GM12878 (cell line): ENCODE data around the gene WBP1L. TPM values are rescaled to one million over a fixed set of nuclear protein-coding genes. Genes with fewer than 3 reads are reported as not detected.
A peak's percentile ranks its signal among the peaks of the same experiment; 100 is the strongest.

Source experiments
- CHD1 ChIP-seq: IDR thresholded peaks from 2 replicates; pipeline ENCODE4 v1.6.1; 2012; ENCODE audit warnings: low read depth, low read length, improper control_type of control experiment
- CHD2 ChIP-seq: IDR thresholded peaks from 2 replicates; pipeline ENCODE4 v1.6.1; 2011; ENCODE audit warnings: low read depth, low read length, improper control_type of control experiment, borderline replicate concordance
- CREM ChIP-seq: IDR thresholded peaks from 2 replicates; pipeline ENCODE4 v1.6.1; 2014; ENCODE audit warnings: antibody characterized with exemption, low read depth
- DPF2 ChIP-seq: fragments of 450-650 bp; IDR thresholded peaks from 2 replicates; pipeline ENCODE4 v1.6.1; 2017; ENCODE audit warnings: mild to moderate bottlenecking
- EED ChIP-seq: sonication (generic); IDR thresholded peaks from 2 replicates; pipeline ENCODE4 v1.6.1; 2016; ENCODE audit warnings: antibody characterized with exemption, low read depth
- IKZF2 ChIP-seq, 2 experiments: fragments of 450-650 bp; IDR thresholded peaks; 2 replicates each; pipeline ENCODE4 v1.6.1; 2017; ENCODE audit warnings: mild to moderate bottlenecking in 2 of 2, moderate library complexity in 2 of 2
- JUNB ChIP-seq: IDR thresholded peaks from 2 replicates; pipeline ENCODE4 v1.6.1; 2016; ENCODE audit warnings: antibody characterized with exemption, mild to moderate bottlenecking
- MEF2A ChIP-seq: IDR thresholded peaks from 2 replicates; pipeline ENCODE4 v1.6.1; 2011; ENCODE audit warnings: low read depth, mild to moderate bottlenecking, low read length, moderate library complexity; ENCODE audit not compliant: insufficient read depth
- MEF2B ChIP-seq: fragments of 450-650 bp; IDR thresholded peaks from 2 replicates; pipeline ENCODE4 v1.6.1; 2018; ENCODE audit warnings: mild to moderate bottlenecking, moderate library complexity; ENCODE audit not compliant: partially characterized antibody, poor library complexity, severe bottlenecking
- MTA2 ChIP-seq: fragments of 450-650 bp; IDR thresholded peaks from 2 replicates; pipeline ENCODE4 v1.6.1; 2016; ENCODE audit warnings: low read depth, mild to moderate bottlenecking, moderate library complexity
- NFXL1 ChIP-seq: fragments of 450-650 bp; IDR thresholded peaks from 2 replicates; pipeline ENCODE4 v1.6.1; 2017; ENCODE audit warnings: antibody characterized with exemption, mild to moderate bottlenecking, borderline replicate concordance
- NFYA ChIP-seq: IDR thresholded peaks from 2 replicates; pipeline ENCODE4 v1.6.1; 2011; ENCODE audit warnings: low read depth, mild to moderate bottlenecking, low read length, improper control_type of control experiment, borderline replicate concordance
- NR2C2 ChIP-seq: IDR thresholded peaks from 2 replicates; pipeline ENCODE4 v1.6.1; 2011; ENCODE audit warnings: borderline replicate concordance, low read depth; ENCODE audit not compliant: control insufficient read depth, insufficient read length
- PAX5 ChIP-seq: IDR thresholded peaks from 2 replicates; pipeline ENCODE4 v1.6.1; 2011; ENCODE audit warnings: low read depth, low read length, borderline replicate concordance
- POU2F2 ChIP-seq: IDR thresholded peaks from 3 replicates; pipeline ENCODE4 v1.6.1; 2011; ENCODE audit warnings: low read depth, mild to moderate bottlenecking, low read length, borderline replicate concordance
- SIN3A ChIP-seq: IDR thresholded peaks from 2 replicates; pipeline ENCODE4 v1.6.1; 2012; ENCODE audit warnings: low read depth, low read length, improper control_type of control experiment
- SREBF1 ChIP-seq: IDR thresholded peaks from 2 replicates; pipeline ENCODE4 v1.6.1; 2012; ENCODE audit warnings: mild to moderate bottlenecking, low read length
- STAT1 ChIP-seq: fragments of 450-650 bp; conservative IDR thresholded peaks from 2 replicates; pipeline ENCODE4 v1.6.1; 2014; ENCODE audit warnings: antibody characterized with exemption, mild to moderate bottlenecking
- TCF7 ChIP-seq: IDR thresholded peaks from 2 replicates; pipeline ENCODE4 v1.6.1; 2014; ENCODE audit warnings: antibody characterized with exemption, borderline replicate concordance
- ZBED1 ChIP-seq: IDR thresholded peaks from 2 replicates; pipeline ENCODE4 v1.6.1; 2016; ENCODE audit warnings: borderline replicate concordance
- ZNF274 ChIP-seq: IDR thresholded peaks from one replicate; pipeline ENCODE4 v1.8.0; 2011; ENCODE audit not compliant: insufficient read length, insufficient read depth
- polyA plus RNA-seq, 11 experiments: library from polyadenylated mRNA; depleted of rRNA in 4 of 11; unstranded in 6 of 11; stranded (reverse) in 5 of 11; fragments of >200 nt; fragmentation: Nextera tagmentation in 4 of 11; fragmentation: Illumina TruSeq in 1 of 11; extraction: Ambion mirVana in 4 of 11; extraction: Trizol in 1 of 11; gene quantifications; 1 replicate in 1 of 11; 2 replicates in 10 of 11; pipeline versions ENCODE4 v1.2.1 to v1.2.3, GENCODE V29; 2011 to 2016; ENCODE audit warnings: inconsistent platforms in 2 of 11, missing spikeins in 2 of 11, low read depth in 1 of 11
- total RNA-seq, 4 experiments: library from RNA; depleted of rRNA in 3 of 4; stranded (reverse); fragments of >200 nt in 3 of 4; fragmentation: Illumina TruSeq in 1 of 4; extraction: Trizol in 1 of 4; gene quantifications; 2 replicates each; pipeline versions ENCODE4 v1.2.1 to v1.2.3, GENCODE V29; 2013 to 2021
- TF ChIP-seq, protein P1 (sequence below): fragments of 450-650 bp; IDR thresholded peaks from 2 replicates; pipeline ENCODE4 v1.6.1; 2017; ENCODE audit warnings: low read depth, mild to moderate bottlenecking, moderate library complexity
- TF ChIP-seq, protein P2 (sequence below): IDR thresholded peaks from 2 replicates; pipeline ENCODE4 v1.6.1; 2011; ENCODE audit warnings: borderline replicate concordance, low read depth, mild to moderate bottlenecking, moderate library complexity, mixed read lengths, low read length; ENCODE audit not compliant: insufficient read depth; ENCODE audit errors: extremely low read length
- TF ChIP-seq, protein P3 (sequence below): fragments of 450-650 bp; IDR thresholded peaks from 2 replicates; pipeline ENCODE4 v1.6.1; 2016; ENCODE audit warnings: mild to moderate bottlenecking

Gene WBP1L
- total and polyA plus RNA-seq, 10 of the 15 experiments (the other 5 are each of a cell fraction or from before 2014, with no cell fraction given): 3.7 to 18.8 (median 12.3) TPM

DNA sequence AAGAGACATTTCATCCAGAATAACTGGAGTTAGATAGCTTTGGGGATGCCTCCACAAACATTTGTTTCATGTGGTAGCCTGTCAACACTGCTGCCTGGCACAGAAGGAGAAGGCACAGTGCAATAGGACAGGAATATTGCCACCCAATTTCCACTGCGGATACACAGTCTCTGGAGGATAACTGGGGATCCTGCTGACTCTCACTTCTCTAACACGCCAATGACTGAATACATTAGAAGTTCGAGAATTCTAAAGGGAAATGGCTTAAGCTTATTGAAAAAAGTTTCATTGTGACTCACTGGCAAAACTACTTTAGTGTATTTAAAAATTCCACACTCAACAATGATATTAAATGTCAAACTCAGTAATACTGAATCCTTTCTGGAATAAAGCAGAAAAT lies 42.5 kb upstream of the WBP1L start (continued):
- TF ChIP-seq CHD2 (no peak), MTA2 (no peak), MEF2B (peak; percentile 57), ZBED1 (no peak), SREBF1 (no peak), SIN3A (no peak), POU2F2 (peak; percentile 35; the same call in 1 of the 3 replicates), CREM (no peak), NR2C2 (no peak), JUNB (peak; percentile 57), NFXL1 (no peak), EED (peak; percentile 42; the same call in 1 of the 2 replicates), TCF7 (no peak), CHD1 (no peak), NFYA (no peak), MEF2A (no peak), DPF2 (no peak), PAX5 (no peak), ZNF274 (no peak), IKZF2 (IDR thresholded peaks at IDR 0.05) (peak in 1 of 2 experiments; percentile 35; a peak in 1 of 4 replicates), STAT1 (no peak)
- TF ChIP-seq, protein P1, sequence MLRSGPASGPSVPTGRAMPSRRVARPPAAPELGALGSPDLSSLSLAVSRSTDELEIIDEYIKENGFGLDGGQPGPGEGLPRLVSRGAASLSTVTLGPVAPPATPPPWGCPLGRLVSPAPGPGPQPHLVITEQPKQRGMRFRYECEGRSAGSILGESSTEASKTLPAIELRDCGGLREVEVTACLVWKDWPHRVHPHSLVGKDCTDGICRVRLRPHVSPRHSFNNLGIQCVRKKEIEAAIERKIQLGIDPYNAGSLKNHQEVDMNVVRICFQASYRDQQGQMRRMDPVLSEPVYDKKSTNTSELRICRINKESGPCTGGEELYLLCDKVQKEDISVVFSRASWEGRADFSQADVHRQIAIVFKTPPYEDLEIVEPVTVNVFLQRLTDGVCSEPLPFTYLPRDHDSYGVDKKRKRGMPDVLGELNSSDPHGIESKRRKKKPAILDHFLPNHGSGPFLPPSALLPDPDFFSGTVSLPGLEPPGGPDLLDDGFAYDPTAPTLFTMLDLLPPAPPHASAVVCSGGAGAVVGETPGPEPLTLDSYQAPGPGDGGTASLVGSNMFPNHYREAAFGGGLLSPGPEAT: no peak
- TF ChIP-seq, protein P2, sequence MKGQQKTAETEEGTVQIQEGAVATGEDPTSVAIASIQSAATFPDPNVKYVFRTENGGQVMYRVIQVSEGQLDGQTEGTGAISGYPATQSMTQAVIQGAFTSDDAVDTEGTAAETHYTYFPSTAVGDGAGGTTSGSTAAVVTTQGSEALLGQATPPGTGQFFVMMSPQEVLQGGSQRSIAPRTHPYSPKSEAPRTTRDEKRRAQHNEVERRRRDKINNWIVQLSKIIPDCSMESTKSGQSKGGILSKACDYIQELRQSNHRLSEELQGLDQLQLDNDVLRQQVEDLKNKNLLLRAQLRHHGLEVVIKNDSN: no peak
- TF ChIP-seq, protein P3, sequence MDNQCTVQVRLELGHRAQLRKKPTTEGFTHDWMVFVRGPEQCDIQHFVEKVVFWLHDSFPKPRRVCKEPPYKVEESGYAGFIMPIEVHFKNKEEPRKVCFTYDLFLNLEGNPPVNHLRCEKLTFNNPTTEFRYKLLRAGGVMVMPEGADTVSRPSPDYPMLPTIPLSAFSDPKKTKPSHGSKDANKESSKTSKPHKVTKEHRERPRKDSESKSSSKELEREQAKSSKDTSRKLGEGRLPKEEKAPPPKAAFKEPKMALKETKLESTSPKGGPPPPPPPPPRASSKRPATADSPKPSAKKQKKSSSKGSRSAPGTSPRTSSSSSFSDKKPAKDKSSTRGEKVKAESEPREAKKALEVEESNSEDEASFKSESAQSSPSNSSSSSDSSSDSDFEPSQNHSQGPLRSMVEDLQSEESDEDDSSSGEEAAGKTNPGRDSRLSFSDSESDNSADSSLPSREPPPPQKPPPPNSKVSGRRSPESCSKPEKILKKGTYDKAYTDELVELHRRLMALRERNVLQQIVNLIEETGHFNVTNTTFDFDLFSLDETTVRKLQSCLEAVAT: no peak
